A549 treated with GW870086 at 1 μM for 4 hours (cell line): ENCODE results near the gene DNAJB11. TPM values are rescaled to one million over a fixed set of nuclear protein-coding genes. Genes with fewer than 3 reads are reported as not detected.

ENCODE experiments used
- total RNA-seq: library from RNA; stranded (reverse); fragments of 200-300 nt; extraction: Qiagen RNA extraction; gene quantifications from 5 replicates; pipeline ENCODE4 v1.2.3, GENCODE V29; 2022; ENCODE audit warnings: low read depth

DNAJB11 gene
- 50.7 to 55.4 TPM (median 53.5 TPM) in 5 replicates for total RNA-seq

DNA sequence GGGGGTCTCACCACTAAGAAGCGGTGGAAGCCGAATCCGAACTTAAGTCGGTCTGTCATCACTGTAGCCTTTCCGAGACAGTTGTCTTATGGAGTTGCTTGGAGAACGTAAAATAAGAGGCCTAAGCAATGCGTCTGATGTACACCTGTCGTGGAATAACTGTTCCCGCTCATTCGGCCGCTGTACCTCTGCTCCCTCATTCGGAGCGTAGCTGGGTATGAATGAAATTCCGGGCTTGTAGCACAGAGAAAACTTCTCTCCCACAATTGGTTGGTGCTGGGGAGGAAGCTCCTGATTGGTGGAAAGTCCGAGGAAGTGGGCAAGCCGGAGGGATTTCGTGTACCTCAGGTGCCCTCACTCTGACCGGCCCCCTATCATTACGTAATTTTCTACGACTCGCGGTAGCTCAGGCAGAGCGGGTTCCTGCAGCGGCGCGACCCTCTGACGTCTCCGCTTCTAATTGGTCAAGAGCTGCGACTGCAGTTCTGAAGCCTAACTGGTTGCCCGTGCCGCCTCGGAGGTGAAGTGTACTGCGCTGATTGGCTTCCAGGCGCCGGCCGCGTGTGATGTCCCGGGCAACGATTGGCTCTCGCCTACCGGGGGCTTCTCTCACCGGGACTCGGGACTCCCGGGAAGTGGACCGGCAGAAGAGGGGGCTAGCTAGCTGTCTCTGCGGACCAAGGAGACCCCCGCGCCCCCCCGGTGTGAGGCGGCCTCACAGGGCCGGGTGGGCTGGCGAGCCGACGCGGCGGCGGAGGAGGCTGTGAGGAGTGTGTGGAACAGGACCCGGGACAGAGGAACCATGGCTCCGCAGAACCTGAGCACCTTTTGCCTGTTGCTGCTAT, at the start of gene DNAJB11:
TSS of gene DNAJB11 (plus strand) at position 625 of the 845 bp plus-strand sequence. CDS start at position 803, 178 bp downstream.

GRCh38 chr3:186544281-186544680, 26.2 kb upstream of the DNAJB11 start, which contains the start of gene CRYGS:
TSS of gene CRYGS (minus strand) at chr3:186544380. CDS start at chr3:186544326, 54 bp downstream.

GRCh38 chr3:186567072-186567921, 3.2 kb upstream of the DNAJB11 start, which contains the start of gene TBCCD1:
TSS of gene TBCCD1 (minus strand) at chr3:186567339. CDS start at chr3:186564329, 3,010 bp downstream.

DNA sequence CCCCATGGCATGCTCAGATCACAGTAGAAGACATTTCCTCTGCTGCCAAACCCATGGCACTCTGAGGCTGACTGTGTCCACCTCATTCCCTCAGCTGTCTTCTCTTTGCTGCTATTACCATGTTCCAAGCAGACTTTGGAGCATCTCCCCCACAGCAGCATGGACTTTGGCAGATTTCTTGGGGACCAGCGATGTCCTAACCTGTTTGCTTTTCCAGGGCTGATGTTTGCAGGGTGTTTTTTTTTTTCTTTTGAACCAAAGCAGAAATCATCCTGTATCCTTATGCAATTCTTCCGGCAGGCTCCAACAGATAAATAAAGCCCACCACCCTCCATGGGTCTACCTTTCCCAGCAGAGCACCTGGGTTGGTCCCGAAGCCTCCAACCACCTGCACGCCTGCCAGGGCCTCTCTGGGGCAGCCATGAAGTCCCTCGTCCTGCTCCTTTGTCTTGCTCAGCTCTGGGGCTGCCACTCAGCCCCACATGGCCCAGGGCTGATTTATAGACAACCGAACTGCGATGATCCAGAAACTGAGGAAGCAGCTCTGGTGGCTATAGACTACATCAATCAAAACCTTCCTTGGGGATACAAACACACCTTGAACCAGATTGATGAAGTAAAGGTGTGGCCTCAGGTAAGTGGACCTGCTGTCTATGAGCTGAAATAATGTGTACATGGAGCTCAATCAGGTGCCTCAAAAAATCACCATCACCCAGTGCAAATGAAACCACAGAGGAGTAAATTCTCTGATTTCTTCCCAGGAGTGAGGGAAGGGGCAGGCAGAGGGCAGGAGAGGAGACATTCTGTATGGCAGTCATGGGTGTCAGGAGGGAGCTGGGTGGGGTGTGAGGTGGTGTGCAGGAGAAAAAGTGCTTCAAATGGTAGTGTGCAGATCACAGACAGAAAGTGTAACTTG, 42.5 kb downstream of the DNAJB11 start, which contains the start of gene AHSG:
TSS of gene AHSG (plus strand) at position 340 of the 916 bp plus-strand sequence. CDS start at position 422, 82 bp downstream.

Other genes with a start within 250 kb of the DNAJB11 start
- 6.0 to 12.7 TPM (median 8.7 TPM) in 5 replicates for gene DGKG, start 208.5 kb upstream of the DNAJB11 start, total RNA-seq
- 0.38 to 1.4 TPM (median 0.71 TPM) in 5 replicates for gene CRYGS, start 26.3 kb upstream of the DNAJB11 start, total RNA-seq
- gene TBCCD1, start 3.4 kb upstream of the DNAJB11 start, total RNA-seq: 5.9 to 6.9 TPM (median 6.8 TPM) in 5 replicates
- gene AHSG, start 42.3 kb downstream of the DNAJB11 start, total RNA-seq: 0.16 TPM in 1 of 5 replicates, not detected in the others
- gene FETUB, start 69.7 kb downstream of the DNAJB11 start, total RNA-seq: 0.08 to 0.16 TPM (median 0.14 TPM) in 3 of 5 replicates, not detected in the others
- not detected in 5 replicates for gene HRG, start 95.3 kb downstream of the DNAJB11 start, total RNA-seq
- 0.02 TPM in 1 of 5 replicates, not detected in the others for gene KNG1, start 146.6 kb downstream of the DNAJB11 start, total RNA-seq
- gene EIF4A2, start 212.9 kb downstream of the DNAJB11 start, total RNA-seq: 112 to 146 TPM (median 131 TPM) in 5 replicates
- 43.2 to 61.5 TPM (median 47.5 TPM) in 5 replicates for gene RFC4, start 235.8 kb downstream of the DNAJB11 start, total RNA-seq